GM12892 (cell line): ENCODE data around the gene QRSL1.

Experiments
- POLR2A ChIP-seq: IDR thresholded peaks from 2 replicates; pipeline ENCODE4 v1.6.1; 2011; ENCODE audit warnings: low read depth, low read length, control low read depth
- POLR2AphosphoS5 ChIP-seq: IDR thresholded peaks from 2 replicates; pipeline ENCODE4 v1.6.1; 2011; ENCODE audit warnings: low read depth, low read length, control low read depth
- TAF1 ChIP-seq: IDR thresholded peaks from 2 replicates; pipeline ENCODE4 v1.6.1; 2011; ENCODE audit warnings: low read depth, mild to moderate bottlenecking, control low read depth, low read length, borderline replicate concordance

DNA sequence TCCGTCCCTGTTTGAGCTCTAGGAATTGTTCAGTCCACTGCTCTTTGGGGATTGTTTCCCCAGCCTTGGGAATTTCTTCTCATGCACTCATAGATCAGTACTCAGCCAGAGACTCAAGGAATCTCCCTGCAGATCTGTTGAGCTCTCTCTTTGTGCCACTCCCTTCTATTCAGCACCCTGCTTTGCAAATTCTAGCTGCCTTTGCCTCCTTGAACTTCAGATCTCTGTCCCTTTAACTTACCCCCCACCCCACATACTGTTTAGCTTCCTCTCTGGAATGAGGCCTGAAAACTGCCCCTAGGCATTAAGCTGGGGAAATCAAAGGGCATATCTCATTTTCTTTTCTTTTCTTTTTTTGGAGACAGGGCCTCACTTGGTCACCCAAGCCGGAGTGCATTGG lies 30.5 kb downstream of the QRSL1 start:
- TF ChIP-seq POLR2AphosphoS5 (no peak), TAF1 (no peak), POLR2A (no peak)
